CD4-positive, alpha-beta T cell treated with Interleukin-1 beta for 1 hour (primary cell): ENCODE results near the gene SPRR2G.
"Not testable (repeated sequence)": the region's sequence is repeated elsewhere in the genome, so short reads cannot be mapped to it uniquely, and the experiment has no call there.

Experiments
- DNase-seq, 2 donors: peaks; one replicate each; pipeline ENCODE4 v3.0.0-alpha.2; 2020 to 2022

The SPRR2G gene

DNA sequence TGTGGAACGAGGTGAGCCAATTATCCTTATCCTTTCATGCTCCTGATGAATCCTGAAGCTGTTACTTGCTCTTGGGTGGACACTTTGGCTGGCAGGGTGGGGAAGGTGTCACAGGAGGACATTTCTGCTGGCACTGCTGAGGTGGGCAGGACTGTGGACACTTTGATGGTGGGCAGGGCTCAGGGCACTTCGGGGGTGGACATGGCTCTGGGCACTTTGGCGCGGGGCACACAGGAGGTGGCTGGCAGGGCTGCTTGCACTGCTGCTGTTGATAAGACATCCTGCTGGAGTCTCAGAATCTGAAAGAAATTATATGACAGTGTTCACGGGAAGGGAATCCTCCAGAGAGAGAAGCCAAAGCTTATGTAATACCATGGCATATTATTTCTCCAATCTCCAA lies 38.2 kb downstream of the SPRR2G start:
- not testable (repeated sequence) for DNase-seq

- no peak for DNase-seq
Measured at GRCh38 chr1:153100245-153100644, 50.4 kb downstream of the SPRR2G start.
